Measurements from ENCODE around the gene SLC22A3. TPM values are rescaled to one million over a fixed set of nuclear protein-coding genes. Genes with fewer than 3 reads are reported as not detected.

SLC22A3 gene
- total and polyA plus RNA-seq, 2 experiments from 2014 or later = 34.9 to 40.3 TPM

- H3K4me1 ChIP-seq (ENCODE audit: insufficient read depth) = no peaks in the 10 kb centered on the region
- no peaks in the 10 kb centered on the region for H4K20me1 ChIP-seq (ENCODE audit: insufficient read depth, poor library complexity, severe bottlenecking)
- H3K36me3 ChIP-seq (replicated peaks; ENCODE audit: insufficient read depth, low read depth) = no peaks in the 10 kb centered on the region
- WGBS (ENCODE audit: low lambda C conversion rate, missing lambda C conversion rate) = 94% methylated on average over 8 of the region's 8 CpGs
- no peak overlapping the region for H3K4me3 ChIP-seq
- no peak overlapping the region for H2AFZ ChIP-seq
- TF ChIP-seq CTCF (IDR thresholded peaks at IDR 0.05; ENCODE audit: poor library complexity) = no peak
- H3K27me3 ChIP-seq = no peaks in the 10 kb centered on the region
- no peak for DNase-seq (ENCODE audit: low spot score)
- no peak overlapping the region for H3K27ac ChIP-seq
- no peaks in the 10 kb centered on the region for H3K9me2 ChIP-seq (replicated peaks; ENCODE audit: insufficient read depth)
- H3K4me2 ChIP-seq = no peak overlapping the region
- H3K79me2 ChIP-seq = no peaks in the 10 kb centered on the region
- no peaks in the 10 kb centered on the region for H3K9me3 ChIP-seq (ENCODE audit: low read depth)
Observed at GRCh38 chr6:160328447-160328846, 19.7 kb upstream of the SLC22A3 start.

GRCh38 chr6:160329188-160329587 is 19.0 kb upstream of the SLC22A3 start:
- 78% methylated on average over 7 of the region's 7 CpGs for WGBS (ENCODE audit: low lambda C conversion rate, missing lambda C conversion rate)
- no peaks in the 10 kb centered on the region for H4K20me1 ChIP-seq (ENCODE audit: insufficient read depth, poor library complexity, severe bottlenecking)
- H3K27me3 ChIP-seq = no peaks in the 10 kb centered on the region
- H3K4me2 ChIP-seq = no peak overlapping the region
- H3K9me2 ChIP-seq (replicated peaks; ENCODE audit: insufficient read depth) = no peaks in the 10 kb centered on the region
- no peak overlapping the region for H2AFZ ChIP-seq
- TF ChIP-seq CTCF (IDR thresholded peaks at IDR 0.05; ENCODE audit: poor library complexity) (no peak), EZH2 (IDR thresholded peaks at IDR 0.05; ENCODE audit: borderline replicate concordance) (no peak), EZH2phosphoT487 (IDR thresholded peaks at IDR 0.05; ENCODE audit: low read depth, severe bottlenecking, unreplicated experiment) (no peak)
- no peaks in the 10 kb centered on the region for H3K9me3 ChIP-seq (ENCODE audit: low read depth)
- no peaks in the 10 kb centered on the region for H3K36me3 ChIP-seq (replicated peaks; ENCODE audit: insufficient read depth, low read depth)
- H3K79me2 ChIP-seq = no peaks in the 10 kb centered on the region
- H3K4me3 ChIP-seq = no peak overlapping the region
- no peak overlapping the region for H3K27ac ChIP-seq
- no peaks in the 10 kb centered on the region for H3K4me1 ChIP-seq (ENCODE audit: insufficient read depth)
- DNase-seq (ENCODE audit: low spot score) = no peak

GRCh38 chr6:160330619-160331018 is 17.6 kb upstream of the SLC22A3 start:
- DNase-seq (ENCODE audit: low spot score) = no peak
- no peaks in the 10 kb centered on the region for H3K27me3 ChIP-seq
- H3K4me3 ChIP-seq = no peak overlapping the region
- TF ChIP-seq EZH2phosphoT487 (IDR thresholded peaks at IDR 0.05; ENCODE audit: low read depth, severe bottlenecking, unreplicated experiment) (no peak), CTCF (IDR thresholded peaks at IDR 0.05; ENCODE audit: poor library complexity) (no peak), EZH2 (IDR thresholded peaks at IDR 0.05; ENCODE audit: borderline replicate concordance) (no peak)
- no peak overlapping the region for H2AFZ ChIP-seq
- no peaks in the 10 kb centered on the region for H3K36me3 ChIP-seq (replicated peaks; ENCODE audit: insufficient read depth, low read depth)
- H3K27ac ChIP-seq = no peak overlapping the region
- no peaks in the 10 kb centered on the region for H4K20me1 ChIP-seq (ENCODE audit: insufficient read depth, poor library complexity, severe bottlenecking)
- no peaks in the 10 kb centered on the region for H3K9me3 ChIP-seq (ENCODE audit: low read depth)
- H3K4me1 ChIP-seq (ENCODE audit: insufficient read depth) = no peaks in the 10 kb centered on the region
- 67% methylated on average over 5 of the region's 5 CpGs for WGBS (ENCODE audit: low lambda C conversion rate, missing lambda C conversion rate)
- no peak overlapping the region for H3K4me2 ChIP-seq
- H3K79me2 ChIP-seq = no peaks in the 10 kb centered on the region
- no peaks in the 10 kb centered on the region for H3K9me2 ChIP-seq (replicated peaks; ENCODE audit: insufficient read depth)

- TF ChIP-seq EZH2phosphoT487 (IDR thresholded peaks at IDR 0.05; ENCODE audit: low read depth, severe bottlenecking, unreplicated experiment) = no peak
- TF ChIP-seq EZH2 (IDR thresholded peaks at IDR 0.05; ENCODE audit: borderline replicate concordance) = no peak
- TF ChIP-seq CTCF (IDR thresholded peaks at IDR 0.05; ENCODE audit: poor library complexity) = no peak
- Histone ChIP-seq H3K9me3 (ENCODE audit: low read depth) (no peaks in the 10 kb centered on the region), H2AFZ (no peak overlapping the region), H3K4me2 (no peak overlapping the region), H4K20me1 (ENCODE audit: insufficient read depth, poor library complexity, severe bottlenecking) (no peaks in the 10 kb centered on the region), H3K9me2 (replicated peaks; ENCODE audit: insufficient read depth) (no peaks in the 10 kb centered on the region), H3K79me2 (no peaks in the 10 kb centered on the region), H3K27me3 (no peaks in the 10 kb centered on the region), H3K4me1 (ENCODE audit: insufficient read depth) (no peaks in the 10 kb centered on the region), H3K4me3 (no peak overlapping the region), H3K36me3 (replicated peaks; ENCODE audit: insufficient read depth, low read depth) (no peaks in the 10 kb centered on the region), H3K27ac (no peak overlapping the region)
- WGBS (ENCODE audit: low lambda C conversion rate, missing lambda C conversion rate) = 75% methylated on average over 5 of the region's 5 CpGs
- no peak for DNase-seq (ENCODE audit: low spot score)
Observed at GRCh38 chr6:160331204-160331603, 17.0 kb upstream of the SLC22A3 start.

Measured in hepatocyte (in vitro differentiated cells).